LNCAP (cell line): ENCODE measurements around the gene GSC.

ENCODE experiments used
- TF ChIP-seq, protein P1 (sequence below): fragments of 450-650 bp; IDR thresholded peaks from 2 replicates; pipeline ENCODE4 v1.5.1; 2017; ENCODE audit warnings: mild to moderate bottlenecking

Gene GSC

DNA sequence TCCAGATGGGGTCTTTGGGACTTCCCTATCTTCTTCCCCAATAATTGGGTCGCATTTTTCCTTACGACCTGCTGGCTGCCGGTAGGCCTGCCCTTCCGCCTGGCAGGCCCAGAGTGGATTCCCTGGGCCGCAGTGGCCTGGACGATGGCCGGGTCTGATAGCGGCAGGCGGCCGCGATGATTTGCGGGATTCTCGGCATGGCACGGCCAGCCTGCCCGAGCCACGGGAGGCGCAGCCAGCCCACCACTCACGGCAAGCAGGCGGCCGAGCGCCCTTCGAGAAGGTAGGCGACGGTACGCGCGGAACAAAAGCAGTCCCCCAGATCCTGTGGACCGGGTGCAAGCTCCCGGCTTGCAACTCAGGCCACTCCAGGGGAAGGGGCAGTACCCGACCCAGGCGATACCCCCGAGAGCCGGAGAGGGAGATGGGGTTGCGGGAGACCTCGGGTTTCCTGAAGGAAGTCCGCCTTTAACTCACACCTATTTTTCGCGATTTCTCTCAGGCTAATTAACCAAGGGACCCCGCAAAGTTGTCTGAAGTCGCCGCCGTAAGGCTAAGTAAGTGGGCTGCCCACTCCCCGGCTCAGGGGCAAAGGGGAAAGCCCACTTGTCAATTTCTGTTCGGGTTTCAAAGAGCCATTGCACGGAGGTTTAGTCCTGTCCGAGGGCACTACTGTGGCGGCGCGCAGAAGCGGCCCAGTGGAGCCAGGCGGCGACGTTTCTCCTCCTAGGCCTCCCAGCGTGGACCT lies 1.4 kb upstream of the GSC start:
- TF ChIP-seq, protein P1, sequence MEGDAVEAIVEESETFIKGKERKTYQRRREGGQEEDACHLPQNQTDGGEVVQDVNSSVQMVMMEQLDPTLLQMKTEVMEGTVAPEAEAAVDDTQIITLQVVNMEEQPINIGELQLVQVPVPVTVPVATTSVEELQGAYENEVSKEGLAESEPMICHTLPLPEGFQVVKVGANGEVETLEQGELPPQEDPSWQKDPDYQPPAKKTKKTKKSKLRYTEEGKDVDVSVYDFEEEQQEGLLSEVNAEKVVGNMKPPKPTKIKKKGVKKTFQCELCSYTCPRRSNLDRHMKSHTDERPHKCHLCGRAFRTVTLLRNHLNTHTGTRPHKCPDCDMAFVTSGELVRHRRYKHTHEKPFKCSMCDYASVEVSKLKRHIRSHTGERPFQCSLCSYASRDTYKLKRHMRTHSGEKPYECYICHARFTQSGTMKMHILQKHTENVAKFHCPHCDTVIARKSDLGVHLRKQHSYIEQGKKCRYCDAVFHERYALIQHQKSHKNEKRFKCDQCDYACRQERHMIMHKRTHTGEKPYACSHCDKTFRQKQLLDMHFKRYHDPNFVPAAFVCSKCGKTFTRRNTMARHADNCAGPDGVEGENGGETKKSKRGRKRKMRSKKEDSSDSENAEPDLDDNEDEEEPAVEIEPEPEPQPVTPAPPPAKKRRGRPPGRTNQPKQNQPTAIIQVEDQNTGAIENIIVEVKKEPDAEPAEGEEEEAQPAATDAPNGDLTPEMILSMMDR: no peak

- TF ChIP-seq, protein P1: no peak
Measured at GRCh38 chr14:94770815-94771157, 873 bp upstream of the GSC start.

DNA sequence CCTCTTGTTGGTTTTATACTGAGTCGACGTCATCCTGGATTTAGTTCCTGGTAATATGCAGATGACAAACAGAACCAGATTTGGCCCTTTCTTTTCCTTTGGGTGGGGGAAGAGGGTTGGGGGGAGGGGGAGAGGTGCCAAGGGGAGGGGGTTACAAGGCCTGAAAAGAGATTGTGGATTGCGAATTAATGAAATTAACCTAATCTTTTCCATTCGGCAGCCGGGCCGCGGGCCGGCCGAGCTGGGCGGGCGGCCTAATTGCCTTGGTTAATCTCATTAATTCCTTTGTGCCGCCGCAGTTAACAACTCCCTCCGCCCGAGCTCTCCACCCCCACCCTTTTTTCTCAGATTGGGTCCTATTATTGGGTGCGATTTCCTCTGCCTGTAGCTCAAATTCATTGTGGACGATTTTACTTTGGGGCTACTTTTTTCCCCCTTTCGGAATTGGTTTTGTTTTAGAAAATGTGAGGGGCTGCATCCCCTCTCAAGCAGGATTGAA lies 387 bp upstream of the GSC start:
- TF ChIP-seq, protein P1: no peak

DNA sequence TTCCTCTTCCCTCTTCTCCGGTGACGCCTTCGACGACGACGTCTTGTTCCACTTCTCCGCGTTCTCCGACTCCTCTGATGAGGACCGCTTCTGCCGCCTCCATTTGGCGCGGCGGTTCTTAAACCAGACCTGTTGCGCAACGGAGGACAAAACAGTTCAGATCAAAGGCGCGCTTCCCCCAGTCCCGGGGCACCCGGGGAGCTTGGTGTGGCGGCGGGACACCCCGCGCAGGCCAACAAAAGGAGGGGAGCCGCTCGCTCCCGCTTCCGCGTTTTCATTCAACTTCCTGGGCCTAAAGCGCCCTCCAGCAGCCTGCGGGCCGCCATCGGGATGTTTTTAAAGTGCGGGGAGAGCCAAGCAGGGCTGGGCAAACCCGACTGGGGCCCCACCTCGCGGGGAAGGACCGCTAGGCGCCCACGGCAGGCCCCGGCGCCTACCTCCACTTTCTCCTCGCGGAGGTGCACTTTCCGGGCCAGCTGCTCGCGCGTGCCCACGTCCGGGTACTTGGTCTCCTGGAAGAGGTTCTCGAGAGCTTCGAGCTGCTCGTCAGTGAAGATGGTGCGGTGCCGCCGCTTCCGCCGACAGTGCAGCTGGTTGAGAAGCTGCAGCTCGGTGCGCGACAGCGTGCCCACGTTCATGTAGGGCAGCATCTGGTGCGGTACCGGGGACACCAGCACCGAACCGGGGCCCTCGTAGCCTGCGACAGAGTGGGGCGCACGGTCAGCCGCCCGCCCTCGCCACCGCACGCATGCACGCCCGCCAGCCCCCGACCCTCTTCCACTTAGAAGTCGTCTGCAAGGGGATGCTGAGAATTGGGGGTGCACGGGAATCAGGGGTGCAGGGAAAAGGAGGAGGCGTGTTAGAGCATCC lies 1.2 kb downstream of the GSC start:
- TF ChIP-seq, protein P1: no peak

DNA sequence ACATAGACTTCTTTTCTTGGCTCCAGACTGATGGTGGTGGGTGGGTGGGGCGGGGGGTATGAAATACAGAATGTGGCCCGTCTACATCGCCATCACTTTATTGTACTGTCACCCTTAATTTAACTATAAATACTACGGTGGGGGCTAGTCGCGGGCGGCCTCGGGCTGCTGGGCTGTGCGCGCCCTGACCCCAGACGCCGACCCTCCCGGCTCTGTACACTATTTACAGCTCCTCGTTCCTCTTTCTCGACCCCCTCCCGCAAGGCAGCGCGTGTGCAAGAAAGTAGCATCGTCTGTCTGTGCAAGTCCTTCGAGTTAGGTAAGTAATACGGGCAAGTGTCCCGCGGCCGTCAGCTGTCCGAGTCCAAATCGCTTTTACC lies 1.8 kb downstream of the GSC start:
- TF ChIP-seq, protein P1: no peak

DNA sequence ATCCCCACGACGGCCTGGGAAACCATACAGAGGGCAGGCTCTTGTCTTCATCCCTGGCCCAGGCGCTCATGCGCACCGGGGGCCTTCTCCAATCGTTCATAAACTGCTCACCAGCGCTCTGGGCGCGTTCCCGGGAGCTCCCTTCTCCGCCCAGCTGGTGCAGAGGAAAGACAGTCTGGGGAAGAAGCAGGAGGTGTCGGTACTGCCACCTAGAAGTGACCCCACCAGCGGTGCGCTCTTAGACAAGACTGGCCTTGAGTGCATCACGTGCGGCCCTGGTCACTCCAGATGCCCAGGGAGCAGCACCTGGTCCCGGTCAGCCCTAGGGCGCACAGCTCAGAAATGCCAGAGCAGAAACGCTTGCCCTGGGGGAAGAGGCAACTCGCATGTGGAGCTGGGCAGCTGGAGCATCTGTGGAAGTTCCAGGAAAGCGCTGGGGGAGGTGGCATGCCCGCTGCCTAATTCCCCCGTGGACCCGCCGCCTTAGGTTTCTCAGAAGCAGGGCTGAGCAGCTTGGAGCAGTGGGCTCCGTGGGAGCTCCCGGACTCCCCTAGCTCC lies 2.5 kb downstream of the GSC start:
- TF ChIP-seq, protein P1: no peak

- TF ChIP-seq, protein P1: no peak
Measured at GRCh38 chr14:94764573-94764972, 5.3 kb downstream of the GSC start.
